Measurements from ENCODE around the gene MITF. TPM values are rescaled to one million over a fixed set of nuclear protein-coding genes. Genes with fewer than 3 reads are reported as not detected.

MITF gene
- polyA plus RNA-seq, 4 donors, result 3.3 to 45.7 (median 41.8) TPM

- DNase-seq (ENCODE audit: low read depth in 4 of 4, low spot score in 3 of 4), result no peak
Measured at GRCh38 chr3:69999140-70000027, 260.1 kb downstream of the MITF start, which contains the start of gene SAMMSON. SAMMSON (plus strand) TSS chr3:69999733.

GRCh38 chr3:70000028-70000410 is 260.8 kb downstream of the MITF start:
- no peak for DNase-seq (ENCODE audit: low read depth in 4 of 4, low spot score in 3 of 4)

- no peak for DNase-seq (ENCODE audit: low read depth in 4 of 4, low spot score in 3 of 4)
Measured at GRCh38 chr3:70000563-70001081, 261.4 kb downstream of the MITF start.

GRCh38 chr3:70003119-70003518 is 263.9 kb downstream of the MITF start:
- no peak for DNase-seq (ENCODE audit: low read depth in 4 of 4, low spot score in 3 of 4)

- no peak for DNase-seq (ENCODE audit: low read depth in 4 of 4, low spot score in 3 of 4)
Measured at GRCh38 chr3:70006089-70006488, 266.8 kb downstream of the MITF start.

- no peak for DNase-seq (ENCODE audit: low read depth in 4 of 4, low spot score in 3 of 4)
Measured at GRCh38 chr3:70010346-70010745, 271.1 kb downstream of the MITF start.

GRCh38 chr3:70011582-70011981 is 272.3 kb downstream of the MITF start:
- no peak for DNase-seq (ENCODE audit: low read depth in 4 of 4, low spot score in 3 of 4)
